ENCODE results near the gene ARL6IP4.

ARL6IP4 gene

DNA sequence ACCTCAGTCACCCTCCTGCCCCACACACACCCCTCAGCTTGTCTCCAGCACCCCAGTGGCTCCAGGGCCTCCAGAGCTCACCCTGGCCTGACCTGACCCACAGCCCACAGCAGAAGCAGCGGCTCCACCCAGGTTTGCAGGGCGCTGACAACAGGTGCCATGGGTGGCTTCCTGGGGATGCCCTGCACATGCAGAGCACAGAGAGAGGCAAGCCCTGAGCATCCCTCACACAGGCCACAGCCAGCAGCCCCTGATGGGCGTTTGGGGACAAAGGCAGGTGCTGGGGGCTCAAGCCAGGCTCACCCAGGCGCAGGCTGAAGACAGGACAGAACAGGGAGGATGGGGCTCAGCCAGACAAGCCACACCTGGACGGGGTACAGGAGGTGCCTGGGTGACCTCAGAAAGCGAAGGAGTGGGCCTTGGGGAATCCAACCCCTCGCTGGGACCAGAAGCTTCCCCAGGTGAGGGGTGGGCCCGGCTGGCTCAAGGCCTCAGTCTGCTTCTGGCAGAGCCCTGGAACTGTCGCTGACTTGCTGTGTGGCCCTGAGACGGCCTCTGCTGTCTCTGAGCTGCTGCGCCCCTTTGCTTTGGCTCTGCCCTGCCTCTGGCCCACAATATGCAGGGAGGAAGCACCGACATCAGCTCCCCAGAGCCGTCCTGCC, 10.6 kb downstream of the ARL6IP4 start:
- DNase-seq (ENCODE audit: low spot score): no peak

DNA sequence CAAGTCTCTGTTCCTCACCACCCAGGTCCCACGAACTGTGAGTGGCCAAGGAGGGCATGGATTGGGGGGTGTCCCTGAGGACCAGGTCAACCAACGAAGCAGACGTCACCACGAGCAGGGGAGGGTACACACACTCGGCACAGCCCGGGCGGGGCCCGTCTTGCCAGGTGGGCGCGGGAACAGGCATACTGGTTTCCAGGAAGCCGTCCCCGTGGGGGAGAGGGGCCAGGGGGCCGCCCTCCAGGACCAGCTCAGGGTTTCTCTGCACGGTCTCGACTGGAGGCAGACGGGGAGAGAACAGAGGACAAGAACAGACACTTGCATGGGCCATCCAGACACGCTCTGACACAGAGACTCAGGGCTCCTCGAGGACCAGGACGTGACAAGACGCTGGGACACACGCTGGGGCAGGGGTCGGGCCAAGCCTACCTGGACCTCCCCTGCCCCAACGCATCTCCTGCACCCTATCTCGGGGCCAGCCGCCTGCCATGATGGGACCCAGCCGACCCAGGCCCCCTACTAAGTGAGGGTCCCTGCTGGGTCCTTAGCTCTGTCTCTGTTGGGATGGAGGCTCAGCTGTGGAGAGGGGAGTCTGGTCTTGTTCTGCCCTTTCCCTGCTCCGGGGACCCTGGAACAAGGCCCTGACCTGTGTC, 11.3 kb downstream of the ARL6IP4 start:
- DNase-seq (ENCODE audit: low spot score): no peak

- DNase-seq (ENCODE audit: low spot score): no peak
These were observed 11.9 kb downstream of the ARL6IP4 start for GRCh38 chr12:122992386-122992785.

GRCh38 chr12:122994140-122994675, 13.7 kb downstream of the ARL6IP4 start:
- no peak for DNase-seq (ENCODE audit: low spot score)

DNA sequence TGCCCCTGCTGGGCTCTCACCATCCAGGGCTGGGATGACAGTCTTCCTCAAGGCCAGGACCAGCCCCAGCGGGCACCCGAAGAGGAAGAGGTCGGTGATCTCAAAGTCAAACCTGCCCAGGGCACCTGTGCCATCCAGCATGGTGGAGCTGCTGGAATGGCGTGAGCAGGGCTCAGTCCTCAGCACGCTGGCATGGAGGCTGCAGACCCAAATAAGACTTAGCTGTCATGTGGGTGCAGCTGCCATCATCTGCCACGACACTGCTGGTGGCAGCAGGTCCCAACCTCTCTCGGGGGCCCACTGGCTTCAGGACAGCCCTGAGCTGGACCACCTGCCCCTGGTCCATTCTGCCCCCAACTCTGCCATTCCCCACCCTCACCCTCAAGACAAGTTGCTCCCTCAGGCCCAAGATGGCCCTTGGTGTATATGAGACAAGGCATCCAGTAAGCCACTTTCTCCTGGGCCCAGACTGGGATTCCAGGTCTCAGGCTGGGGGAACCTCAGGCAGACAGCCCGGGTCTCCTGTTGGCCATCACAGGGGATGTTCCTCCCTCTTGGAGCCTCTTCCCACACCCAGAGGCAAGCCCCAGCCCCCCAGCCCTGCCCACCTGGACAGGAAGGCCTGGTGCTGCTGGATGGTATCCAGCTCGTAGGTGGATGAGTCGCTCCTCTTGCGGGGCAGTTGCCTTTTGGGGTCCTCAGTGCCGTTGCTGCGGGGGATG, 14.5 kb downstream of the ARL6IP4 start:
- no peak for DNase-seq (ENCODE audit: low spot score)

DNA sequence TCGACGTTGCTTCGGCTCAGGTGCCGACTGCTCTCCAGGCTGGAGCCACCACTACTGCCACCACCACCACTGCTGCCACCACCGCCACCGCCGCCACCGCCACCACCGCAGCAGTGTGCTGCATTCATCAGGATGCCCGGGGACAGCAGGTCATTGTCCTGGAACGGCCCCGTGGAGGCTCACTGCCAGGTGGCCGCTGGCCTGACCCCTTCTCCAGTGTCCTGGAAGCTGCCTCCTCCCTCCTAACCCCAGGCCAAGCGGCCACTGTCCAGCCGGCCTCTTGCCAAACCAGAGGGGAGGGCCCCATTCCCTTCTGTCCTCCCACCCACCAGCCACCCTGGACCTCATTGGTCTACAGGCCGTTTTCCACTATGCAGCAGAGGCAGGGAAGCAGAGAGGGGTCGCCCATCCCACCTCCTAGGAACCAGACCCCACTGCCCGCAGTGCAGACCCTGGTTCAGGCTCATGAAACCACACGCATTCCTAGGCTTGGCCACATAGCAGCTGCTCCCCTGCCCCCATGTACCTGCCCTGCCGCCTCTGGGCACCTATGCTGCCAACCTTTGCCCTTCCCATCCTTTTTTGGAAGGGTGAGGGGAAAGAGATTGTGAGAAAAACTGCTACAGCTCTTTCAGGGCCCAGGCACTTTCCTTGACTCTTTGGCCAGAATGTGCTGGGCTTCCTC, 15.2 kb downstream of the ARL6IP4 start:
- DNase-seq (ENCODE audit: low spot score): no peak

- no peak for DNase-seq (ENCODE audit: low spot score)
These were observed 15.7 kb downstream of the ARL6IP4 start for GRCh38 chr12:122996188-122996601.

- no peak for DNase-seq (ENCODE audit: low spot score)
These were observed 16.3 kb downstream of the ARL6IP4 start for GRCh38 chr12:122996621-122997342.

DNA sequence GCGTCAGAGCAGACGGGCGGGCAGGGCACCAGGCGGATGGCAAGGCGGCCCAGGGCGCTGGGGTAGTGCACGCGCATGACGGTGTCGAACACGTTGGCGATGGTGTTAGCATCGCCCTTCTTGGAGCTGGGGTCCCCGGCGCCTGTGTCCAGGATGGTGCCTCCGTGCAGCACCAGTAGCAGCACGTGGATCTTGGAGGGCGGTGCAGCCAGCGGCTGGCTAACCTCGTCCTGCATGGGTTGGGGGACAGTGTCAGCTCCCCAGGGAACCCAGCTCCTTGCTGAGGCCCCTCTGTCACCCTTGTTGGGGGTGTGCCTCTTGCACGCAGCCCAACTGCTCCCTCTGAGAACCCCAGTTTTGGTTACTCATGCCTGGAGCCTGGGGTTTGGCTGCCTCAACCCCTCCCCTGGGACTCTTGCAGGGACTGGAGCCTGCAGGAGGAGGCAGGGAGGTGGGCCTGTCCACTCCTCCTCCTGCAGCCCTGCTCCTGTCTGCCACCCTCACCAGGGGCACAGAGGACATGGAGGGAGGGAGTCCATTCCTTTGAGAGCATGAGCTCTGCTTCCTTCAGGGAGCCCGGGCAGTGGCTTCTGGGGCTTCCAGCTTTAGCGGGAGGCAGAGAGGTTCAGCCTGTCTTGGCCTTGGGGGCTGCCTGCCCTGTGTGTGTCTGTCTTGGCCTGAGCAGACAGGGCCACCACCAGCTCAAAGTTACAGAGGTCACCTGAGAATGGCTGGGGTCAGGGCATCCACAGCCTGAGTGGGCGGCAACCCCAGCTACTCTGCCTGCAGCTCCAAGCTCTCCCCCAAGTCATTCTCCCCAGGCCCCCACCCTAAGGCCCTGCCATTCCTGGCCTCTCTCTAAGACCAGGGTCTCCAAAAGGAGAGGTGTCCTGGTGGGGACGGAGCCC, 17.1 kb downstream of the ARL6IP4 start:
- DNase-seq (ENCODE audit: low spot score): no peak

- DNase-seq (ENCODE audit: low spot score): no peak
These were observed 17.8 kb downstream of the ARL6IP4 start for GRCh38 chr12:122998316-122998715.

- no peak for DNase-seq (ENCODE audit: low spot score)
These were observed 18.9 kb downstream of the ARL6IP4 start for GRCh38 chr12:122999196-122999946.

GRCh38 chr12:122999986-123000420, 19.5 kb downstream of the ARL6IP4 start:
- DNase-seq (ENCODE audit: low spot score): no peak

DNA sequence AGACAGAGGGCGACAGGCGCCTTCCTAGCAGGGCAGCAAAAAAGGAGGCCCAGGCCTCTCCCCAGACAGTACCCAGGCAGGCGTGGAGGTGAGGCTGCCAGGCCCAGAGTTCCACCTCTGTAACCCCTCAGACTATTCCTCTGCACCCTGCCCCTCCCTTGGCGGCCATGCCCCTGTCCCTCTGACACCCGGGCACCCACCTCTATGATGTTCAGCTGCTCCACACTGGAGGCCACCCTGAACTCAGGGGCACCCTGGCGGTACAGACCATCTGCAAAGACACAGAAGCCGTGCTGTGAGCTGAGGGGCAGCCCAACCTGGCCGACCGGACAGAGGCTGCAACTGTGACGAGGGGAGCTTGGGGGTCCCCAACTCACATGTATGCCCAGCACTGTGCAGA, 20.1 kb downstream of the ARL6IP4 start:
- DNase-seq (ENCODE audit: low spot score): no peak

- DNase-seq (ENCODE audit: low spot score): no peak
These were observed 21.0 kb downstream of the ARL6IP4 start for GRCh38 chr12:123001464-123001863.

GRCh38 chr12:123003257-123003656, 22.8 kb downstream of the ARL6IP4 start:
- no peak for DNase-seq (ENCODE audit: low spot score)

GRCh38 chr12:123004287-123004686, 23.8 kb downstream of the ARL6IP4 start:
- DNase-seq (ENCODE audit: low spot score): no peak

DNA sequence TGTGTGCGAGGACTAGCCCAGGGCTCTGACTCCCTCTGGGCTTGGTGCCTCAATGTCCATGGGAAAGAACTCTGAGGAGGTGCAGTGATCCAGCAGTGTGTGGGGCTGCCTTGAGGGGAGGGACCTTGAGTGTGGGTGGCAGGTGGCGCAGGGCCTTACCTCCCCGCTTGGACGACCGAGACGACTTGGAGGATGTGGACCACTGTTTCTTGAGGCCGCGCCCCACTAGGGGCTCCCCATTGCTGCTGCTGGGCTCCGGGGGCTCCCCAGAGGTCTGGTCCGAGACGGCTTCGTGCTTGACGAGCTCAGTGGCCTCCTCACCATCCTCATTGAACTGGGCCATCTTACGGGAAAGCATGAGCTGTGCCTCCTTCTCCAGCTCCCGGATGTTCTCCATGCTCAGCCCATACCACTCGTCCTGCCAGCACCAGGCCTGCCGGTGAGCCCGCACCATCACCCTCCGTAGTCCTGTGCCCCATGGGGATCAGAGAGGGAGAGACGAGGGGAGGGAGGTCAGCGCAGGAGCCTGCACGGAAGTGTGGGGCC, 24.7 kb downstream of the ARL6IP4 start:
- no peak for DNase-seq (ENCODE audit: low spot score)

DNA sequence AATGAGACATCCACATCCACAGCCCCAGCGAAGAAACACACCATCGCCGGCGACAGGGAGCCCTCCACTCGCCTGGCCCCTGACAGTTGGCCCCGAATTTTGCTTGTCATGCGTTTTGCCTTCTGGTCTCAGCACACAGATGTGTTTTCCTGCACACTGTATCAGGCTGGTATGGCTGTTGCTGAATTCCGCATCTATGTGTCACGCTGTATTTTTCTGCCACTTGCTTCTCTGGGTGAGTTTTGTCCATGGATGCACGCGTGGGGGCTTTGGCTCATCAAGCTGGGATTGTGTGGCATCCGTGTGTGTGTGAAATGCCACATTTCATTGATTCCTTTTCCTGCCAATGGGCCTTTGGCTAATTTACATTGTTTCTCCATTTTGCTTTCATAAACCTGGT, 26.5 kb downstream of the ARL6IP4 start:
- DNase-seq (ENCODE audit: low spot score): no peak

- DNase-seq (ENCODE audit: low spot score): no peak
These were observed 29.6 kb downstream of the ARL6IP4 start for GRCh38 chr12:123010110-123010509.

- DNase-seq (ENCODE audit: low spot score): no peak
These were observed 30.2 kb downstream of the ARL6IP4 start for GRCh38 chr12:123010681-123011080.

Data from D341Med (cell line).